Immature natural killer cell (primary cell): ENCODE measurements around the gene GOLGA1. TPM values are rescaled to one million over a fixed set of nuclear protein-coding genes. Genes with fewer than 3 reads are reported as not detected.
"Not testable (repeated sequence)": the region's sequence is repeated elsewhere in the genome, so short reads cannot be mapped to it uniquely, and the experiment has no call there.

Source experiments
- DNase-seq, 3 donors: peaks; one replicate each; pipeline ENCODE4 v3.0.0; 2022; ENCODE audit warnings: mixed read lengths in 1 of 3
- H3K27ac Mint-ChIP-seq, 6 donors: one replicate each; pipeline ENCODE4 v1.8.0; 2020; ENCODE audit warnings: mixed read lengths in 6 of 6, mild to moderate bottlenecking in 5 of 6, inconsistent platforms in 4 of 6, moderate library complexity in 3 of 6
- H3K27me3 Mint-ChIP-seq, 3 donors: one replicate each; pipeline ENCODE4 v1.8.0; 2020 to 2021; ENCODE audit warnings: low read depth in 3 of 3, mild to moderate bottlenecking in 3 of 3, mixed read lengths in 3 of 3, moderate library complexity in 3 of 3, inconsistent platforms in 1 of 3
- H3K36me3 Mint-ChIP-seq, 3 donors: one replicate each; pipeline ENCODE4 v1.8.0; 2020; ENCODE audit warnings: mixed read lengths in 3 of 3, inconsistent platforms in 2 of 3, mild to moderate bottlenecking in 2 of 3
- H3K4me1 Mint-ChIP-seq, 2 donors: one replicate each; pipeline ENCODE4 v1.8.0; 2020; ENCODE audit warnings: inconsistent platforms in 2 of 2, mild to moderate bottlenecking in 2 of 2, mixed read lengths in 2 of 2, moderate library complexity in 1 of 2
- H3K4me3 Mint-ChIP-seq, 5 donors: one replicate each; pipeline ENCODE4 v1.8.0; 2020; ENCODE audit warnings: mild to moderate bottlenecking in 5 of 5, mixed read lengths in 5 of 5, inconsistent platforms in 3 of 5, moderate library complexity in 3 of 5
- H3K9me3 Mint-ChIP-seq, 6 donors: one replicate each; pipeline ENCODE4 v1.8.0; 2020; ENCODE audit warnings: mild to moderate bottlenecking in 6 of 6, mixed read lengths in 6 of 6, inconsistent platforms in 4 of 6, moderate library complexity in 3 of 6
- polyA plus RNA-seq, 3 donors: library from polyadenylated mRNA; unstranded; fragments of 300-500 nt; fragmentation: Illumina TruSeq; gene quantifications; one replicate each; pipeline ENCODE4 v1.2.3, GENCODE V29; 2021

Gene GOLGA1
- polyA plus RNA-seq, 3 donors from 2014 or later, result 0.93 to 8.3 (median 5.3) TPM

- no peak overlapping the region for H3K4me3 Mint-ChIP-seq
- H3K4me1 Mint-ChIP-seq, result no peaks in the 10 kb centered on the region
- no peaks in the 10 kb centered on the region for H3K9me3 Mint-ChIP-seq
- peaks cover 2 to 7% (median 5%) of the 10 kb centered on the region in 3 donors for H3K27me3 Mint-ChIP-seq
- H3K36me3 Mint-ChIP-seq, result no peaks in the 10 kb centered on the region
- DNase-seq, result no peak
- H3K27ac Mint-ChIP-seq, result no peak overlapping the region
Observed at GRCh38 chr9:124841075-124841821, 99.6 kb downstream of the GOLGA1 start.

GRCh38 chr9:124840300-124840833 is 100.5 kb downstream of the GOLGA1 start:
- H3K27me3 Mint-ChIP-seq, result peaks cover 3 to 7% (median 5%) of the 10 kb centered on the region in 3 donors
- DNase-seq, result no peak
- no peak overlapping the region for H3K4me3 Mint-ChIP-seq
- H3K9me3 Mint-ChIP-seq, result peaks cover 0 to 2% (median 0%) of the 10 kb centered on the region in 6 donors
- H3K4me1 Mint-ChIP-seq, result no peaks in the 10 kb centered on the region
- no peak overlapping the region for H3K27ac Mint-ChIP-seq
- no peaks in the 10 kb centered on the region for H3K36me3 Mint-ChIP-seq

GRCh38 chr9:124839612-124840299 is 101.1 kb downstream of the GOLGA1 start:
- no peak overlapping the region for H3K4me3 Mint-ChIP-seq
- no peak overlapping the region for H3K27ac Mint-ChIP-seq

DNA sequence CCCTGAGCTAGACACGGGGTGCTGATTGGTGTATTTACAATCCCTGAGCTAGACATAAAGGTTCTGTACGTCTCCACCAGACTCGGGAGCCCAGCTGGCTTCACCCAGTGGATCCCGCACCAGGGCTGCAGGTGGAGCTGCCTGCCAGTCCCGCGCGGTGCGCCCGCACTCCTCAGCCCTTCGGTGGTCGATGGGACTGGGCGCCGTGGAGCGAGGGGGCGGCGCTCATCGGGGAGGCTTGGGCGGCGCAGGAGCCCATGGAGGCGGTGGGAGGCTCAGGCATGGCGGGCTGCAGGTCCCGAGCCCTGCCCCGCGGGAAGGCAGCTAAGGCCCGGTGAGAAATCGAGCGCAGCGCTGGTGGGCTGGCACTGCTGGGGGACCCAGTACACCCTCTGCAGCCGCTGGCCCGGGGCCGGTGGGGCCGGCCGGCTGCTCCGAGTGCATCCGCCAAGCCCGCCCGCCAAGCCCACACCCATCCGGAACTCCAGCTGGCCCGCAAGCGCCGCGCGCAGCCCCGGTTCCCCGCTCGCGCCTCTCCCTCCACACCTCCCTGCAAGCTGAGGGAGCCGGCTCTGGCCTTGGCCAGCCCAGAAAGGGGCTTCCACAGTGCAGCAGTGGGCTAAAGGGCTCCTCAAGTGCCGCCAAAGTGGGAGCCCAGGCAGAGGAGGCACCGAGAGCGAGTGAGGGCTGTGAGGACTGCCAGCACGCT is 102.2 kb downstream of the GOLGA1 start:
- H3K27ac Mint-ChIP-seq, H3K9me3 Mint-ChIP-seq, DNase-seq, H3K4me1 Mint-ChIP-seq, H3K4me3 Mint-ChIP-seq, H3K36me3 Mint-ChIP-seq, H3K27me3 Mint-ChIP-seq: not testable (repeated sequence)

More at GRCh38 chr9:124839612-124840299, 101.1 kb downstream of the GOLGA1 start:
- Mint-ChIP-seq H3K36me3 (no peaks in the 10 kb centered on the region), H3K27me3 (peaks cover 3 to 7% (median 5%) of the 10 kb centered on the region in 3 donors), H3K4me1 (no peaks in the 10 kb centered on the region), H3K9me3 (peaks cover 0 to 2% (median 0%) of the 10 kb centered on the region in 6 donors)
- DNase-seq, result no peak

DNA sequence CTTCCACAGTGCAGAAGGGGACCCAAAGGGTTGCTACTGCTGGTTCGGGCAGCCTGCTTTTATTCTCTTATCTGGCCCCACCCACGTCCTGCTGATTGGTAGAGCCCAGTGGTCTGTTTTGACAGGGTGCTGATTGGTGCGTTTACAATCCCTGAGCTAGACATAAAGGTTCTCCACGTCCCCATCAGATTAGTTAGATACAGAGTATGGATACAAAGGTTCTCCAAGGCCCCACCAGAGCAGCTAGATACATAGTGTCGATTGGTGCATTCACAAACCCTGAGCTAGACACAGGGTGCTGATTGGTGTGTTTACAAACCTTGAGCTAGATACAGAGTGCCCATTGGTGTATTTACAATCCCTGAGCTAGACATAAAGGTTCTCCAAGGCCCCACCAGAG is 102.8 kb downstream of the GOLGA1 start:
- DNase-seq, H3K4me3 Mint-ChIP-seq, H3K9me3 Mint-ChIP-seq, H3K27me3 Mint-ChIP-seq, H3K36me3 Mint-ChIP-seq, H3K27ac Mint-ChIP-seq, H3K4me1 Mint-ChIP-seq: not testable (repeated sequence)

- H3K4me3 Mint-ChIP-seq, result no peak overlapping the region
- peaks cover 3 to 8% (median 7%) of the 10 kb centered on the region in 3 donors for H3K27me3 Mint-ChIP-seq
- DNase-seq, result no peak
- no peak overlapping the region for H3K27ac Mint-ChIP-seq
- no peaks in the 10 kb centered on the region for H3K4me1 Mint-ChIP-seq
- peaks cover 0 to 2% (median 0%) of the 10 kb centered on the region in 6 donors for H3K9me3 Mint-ChIP-seq
- no peaks in the 10 kb centered on the region for H3K36me3 Mint-ChIP-seq
Observed at GRCh38 chr9:124835026-124835557, 105.8 kb downstream of the GOLGA1 start.

DNA sequence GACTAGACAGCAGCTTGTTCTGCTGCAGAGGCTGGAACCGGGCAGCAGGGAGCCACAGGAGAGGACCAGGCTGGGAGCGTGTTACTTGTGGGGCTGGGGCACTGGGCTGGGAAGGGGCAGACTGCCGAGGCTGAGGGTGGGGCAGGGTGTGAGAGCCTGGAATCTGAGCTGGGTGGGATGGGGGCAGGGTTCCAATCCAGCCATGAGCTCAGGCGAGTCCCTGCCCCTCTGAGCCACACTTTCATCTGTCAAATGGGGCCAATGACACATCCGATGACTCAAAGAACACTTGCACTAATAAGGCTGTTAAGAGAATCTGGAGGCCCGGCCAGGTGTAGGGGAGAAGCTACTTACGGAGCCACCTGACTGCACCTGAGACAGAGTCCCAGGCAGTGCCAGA is 106.3 kb downstream of the GOLGA1 start:
- H3K4me1 Mint-ChIP-seq, result no peaks in the 10 kb centered on the region
- H3K9me3 Mint-ChIP-seq, result peaks cover 0 to 2% (median 0%) of the 10 kb centered on the region in 6 donors
- DNase-seq, result no peak
- H3K27me3 Mint-ChIP-seq, result peaks cover 3 to 8% (median 7%) of the 10 kb centered on the region in 3 donors
- H3K27ac Mint-ChIP-seq, result no peak overlapping the region
- no peak overlapping the region for H3K4me3 Mint-ChIP-seq
- H3K36me3 Mint-ChIP-seq, result no peaks in the 10 kb centered on the region

- peaks cover 0 to 4% (median 3%) of the 10 kb centered on the region in 3 donors for H3K27me3 Mint-ChIP-seq
- H3K27ac Mint-ChIP-seq, result no peak overlapping the region
- no peaks in the 10 kb centered on the region for H3K36me3 Mint-ChIP-seq
- no peak overlapping the region for H3K4me3 Mint-ChIP-seq
- no peak for DNase-seq
- peaks cover 0 to 2% (median 0%) of the 10 kb centered on the region in 6 donors for H3K9me3 Mint-ChIP-seq
- H3K4me1 Mint-ChIP-seq, result no peaks in the 10 kb centered on the region
Observed at GRCh38 chr9:124831642-124832364, 109.1 kb downstream of the GOLGA1 start.

DNA sequence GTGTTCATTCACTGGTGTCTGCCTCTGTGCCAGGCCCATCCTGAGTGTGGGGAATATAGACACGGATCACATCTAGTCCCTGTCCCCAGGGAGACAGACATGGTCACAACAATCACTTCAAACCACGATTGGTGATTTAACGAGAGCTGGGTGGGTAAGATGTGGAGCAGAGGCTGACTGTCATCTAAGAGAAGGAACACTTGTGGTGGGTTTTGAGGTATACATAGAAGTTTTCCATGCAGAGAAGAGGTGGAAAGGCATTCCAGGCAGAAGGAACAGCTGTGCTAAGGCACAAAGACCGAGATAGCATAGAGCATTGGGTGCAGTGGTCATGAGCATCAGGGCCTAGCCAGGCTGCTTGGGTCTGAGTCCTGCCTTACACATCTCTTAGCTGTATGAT is 110.3 kb downstream of the GOLGA1 start:
- H3K36me3 Mint-ChIP-seq, result no peaks in the 10 kb centered on the region
- no peaks in the 10 kb centered on the region for H3K4me1 Mint-ChIP-seq
- H3K9me3 Mint-ChIP-seq, result no peaks in the 10 kb centered on the region
- H3K27ac Mint-ChIP-seq, result no peak overlapping the region
- peaks cover 0 to 4% (median 2%) of the 10 kb centered on the region in 3 donors for H3K27me3 Mint-ChIP-seq
- no peak overlapping the region for H3K4me3 Mint-ChIP-seq
- no peak for DNase-seq

DNA sequence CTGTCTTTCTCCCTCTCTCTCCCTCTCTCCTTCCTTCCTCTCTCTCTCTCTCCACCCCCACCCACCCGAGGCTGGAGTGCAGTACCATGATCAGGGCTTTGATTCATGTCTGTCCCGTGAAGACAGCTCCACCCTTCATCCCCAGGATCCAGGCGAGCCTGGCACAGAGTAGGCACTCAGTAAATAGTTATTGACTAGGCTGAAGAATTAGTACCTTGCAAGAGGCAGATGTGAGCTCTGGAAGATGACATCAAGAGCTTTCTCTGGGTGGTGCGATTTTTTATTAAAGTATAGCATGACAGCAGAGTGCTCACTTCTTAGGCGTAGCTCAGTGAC is 111.6 kb downstream of the GOLGA1 start:
- no peaks in the 10 kb centered on the region for H3K4me1 Mint-ChIP-seq
- no peak for DNase-seq
- H3K9me3 Mint-ChIP-seq, result no peaks in the 10 kb centered on the region
- no peak overlapping the region for H3K27ac Mint-ChIP-seq
- no peaks in the 10 kb centered on the region for H3K36me3 Mint-ChIP-seq
- H3K4me3 Mint-ChIP-seq, result no peak overlapping the region
- H3K27me3 Mint-ChIP-seq, result peaks cover 0 to 2% (median 2%) of the 10 kb centered on the region in 3 donors

- H3K27me3 Mint-ChIP-seq, result peaks cover 0 to 2% (median 0%) of the 10 kb centered on the region in 3 donors
- H3K4me3 Mint-ChIP-seq, result no peak overlapping the region
- no peaks in the 10 kb centered on the region for H3K9me3 Mint-ChIP-seq
- H3K27ac Mint-ChIP-seq, result no peak overlapping the region
- H3K4me1 Mint-ChIP-seq, result no peaks in the 10 kb centered on the region
- no peaks in the 10 kb centered on the region for H3K36me3 Mint-ChIP-seq
- DNase-seq, result no peak
Observed at GRCh38 chr9:124828489-124829333, 112.2 kb downstream of the GOLGA1 start.
